Epithelial cell of alveolus of lung (primary cell): ENCODE results near the gene RIT2. TPM values are rescaled to one million over a fixed set of nuclear protein-coding genes. Genes with fewer than 3 reads are reported as not detected.

ENCODE experiments used
- total RNA-seq: library from RNA; depleted of rRNA; stranded (reverse); fragments of >200 nt; gene quantifications from 2 replicates; pipeline ENCODE4 v1.2.1, GENCODE V29; 2015

RIT2 gene
- total RNA-seq, result not detected in 2 replicates

DNA sequence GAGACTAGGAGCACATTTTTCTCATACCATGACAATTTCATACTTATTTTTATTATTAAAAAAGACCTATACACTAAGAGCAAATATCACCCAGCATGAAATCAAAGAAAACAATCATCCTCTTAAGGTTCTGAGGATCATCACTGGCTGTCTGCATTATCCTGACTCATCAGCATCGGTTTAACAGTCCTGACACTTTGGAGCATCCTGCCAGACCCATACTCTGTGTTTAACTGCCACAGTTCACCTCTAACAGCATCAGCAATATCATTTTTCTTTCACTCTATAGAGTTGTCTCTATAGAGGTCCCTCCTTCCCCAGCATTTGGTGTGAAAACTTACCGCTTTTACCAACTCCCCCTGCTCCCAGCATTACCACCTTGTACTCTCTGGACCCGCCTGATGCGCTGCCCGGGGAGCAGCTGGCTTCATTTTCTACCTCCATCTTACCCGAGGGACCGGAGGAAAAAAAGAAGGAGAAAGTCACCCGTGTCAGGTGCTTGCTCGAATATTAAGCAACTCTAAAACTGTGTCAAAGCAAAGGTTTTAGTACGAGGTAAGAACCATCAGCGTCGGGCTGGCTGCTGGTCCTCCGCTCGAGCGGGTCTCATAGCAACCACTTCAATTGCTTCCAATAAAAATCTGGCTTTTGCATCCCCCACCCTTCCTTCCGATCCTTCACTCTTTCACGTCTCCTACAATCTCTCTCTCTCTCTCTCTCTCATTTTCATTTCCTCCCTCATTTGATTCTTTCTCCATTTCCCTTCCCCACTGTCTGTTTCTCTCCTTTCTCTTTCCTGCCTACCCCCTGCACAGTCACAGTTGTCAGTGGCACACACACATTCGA lies at the start of gene RIT2:
RIT2 (minus strand) TSS at position 610 of the 846 bp plus-strand sequence.

Other genes starting within 250 kb of the RIT2 start
- not detected in 2 replicates for gene SYT4, start 161.8 kb upstream of the RIT2 start, total RNA-seq